ENCODE measurements around the gene BRSK1. TPM values are rescaled to one million over a fixed set of nuclear protein-coding genes. Genes with fewer than 3 reads are reported as not detected.
A peak's percentile ranks its signal among the peaks of the same experiment; 100 is the strongest.

The BRSK1 gene
- total RNA-seq, 6 donors from 2014 or later, result 1.0 to 2.7 (median 1.1) TPM; not detected in 1

DNA sequence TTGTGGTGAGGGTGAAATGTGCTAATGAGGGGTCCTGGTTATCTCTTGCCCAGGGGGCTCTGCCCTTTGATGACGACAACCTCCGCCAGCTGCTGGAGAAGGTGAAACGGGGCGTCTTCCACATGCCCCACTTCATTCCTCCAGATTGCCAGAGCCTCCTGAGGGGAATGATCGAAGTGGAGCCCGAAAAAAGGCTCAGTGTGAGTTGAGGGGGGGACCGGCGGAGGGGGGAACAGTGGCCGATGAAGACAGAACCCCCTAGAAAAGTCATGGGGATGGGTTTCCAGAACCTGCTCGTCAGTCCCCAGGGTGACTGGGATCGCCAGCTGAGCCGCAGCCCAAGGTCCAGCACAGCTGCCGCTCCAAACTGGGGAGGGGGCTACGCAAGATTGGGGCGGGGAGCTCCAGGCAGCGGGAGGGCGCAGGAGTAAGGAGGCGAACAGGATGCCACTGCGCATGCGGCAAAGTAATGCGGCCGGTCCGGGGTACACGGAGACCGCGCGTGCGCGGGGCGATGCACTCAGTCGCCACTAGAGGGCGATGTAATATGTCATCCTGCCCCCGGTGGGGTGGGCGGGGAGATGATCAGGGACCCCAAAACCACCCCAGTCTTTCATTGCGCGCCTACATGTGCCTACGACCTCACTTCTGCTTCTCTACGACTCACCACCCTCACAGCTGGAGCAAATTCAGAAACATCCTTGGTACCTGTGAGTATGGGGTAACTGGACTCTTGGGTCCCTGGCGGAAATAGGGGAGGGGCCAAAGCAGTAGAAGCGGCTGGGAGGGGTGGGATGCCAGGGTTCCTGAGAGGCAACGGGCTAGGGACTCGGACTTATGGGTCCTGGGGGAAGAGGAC lies 17.9 kb downstream of the BRSK1 start:
- Histone ChIP-seq H3K27ac (peak overlapping the region in 2 of 4 donors; percentile 4 to 39), H3K4me1 (peaks cover 0 to 11% (median 10%) of the 10 kb centered on the region in 4 donors), H3K27me3 (no peaks in the 10 kb centered on the region), H3K4me3 (peak overlapping the region in 3 of 4 donors; percentile 15 to 45 (median 43)), H3K36me3 (no peaks in the 10 kb centered on the region), H3K9me3 (no peaks in the 10 kb centered on the region)
- 6 to 12% methylated on average over 15 to 42 of the region's 42 CpGs for WGBS, 2 donors
- TF ChIP-seq EP300 (IDR thresholded peaks at IDR 0.05) (no peak), POLR2AphosphoS5 (IDR thresholded peaks at IDR 0.05) (no peak), POLR2A (IDR thresholded peaks at IDR 0.05) (no peak)
- TF ChIP-seq, protein P1, sequence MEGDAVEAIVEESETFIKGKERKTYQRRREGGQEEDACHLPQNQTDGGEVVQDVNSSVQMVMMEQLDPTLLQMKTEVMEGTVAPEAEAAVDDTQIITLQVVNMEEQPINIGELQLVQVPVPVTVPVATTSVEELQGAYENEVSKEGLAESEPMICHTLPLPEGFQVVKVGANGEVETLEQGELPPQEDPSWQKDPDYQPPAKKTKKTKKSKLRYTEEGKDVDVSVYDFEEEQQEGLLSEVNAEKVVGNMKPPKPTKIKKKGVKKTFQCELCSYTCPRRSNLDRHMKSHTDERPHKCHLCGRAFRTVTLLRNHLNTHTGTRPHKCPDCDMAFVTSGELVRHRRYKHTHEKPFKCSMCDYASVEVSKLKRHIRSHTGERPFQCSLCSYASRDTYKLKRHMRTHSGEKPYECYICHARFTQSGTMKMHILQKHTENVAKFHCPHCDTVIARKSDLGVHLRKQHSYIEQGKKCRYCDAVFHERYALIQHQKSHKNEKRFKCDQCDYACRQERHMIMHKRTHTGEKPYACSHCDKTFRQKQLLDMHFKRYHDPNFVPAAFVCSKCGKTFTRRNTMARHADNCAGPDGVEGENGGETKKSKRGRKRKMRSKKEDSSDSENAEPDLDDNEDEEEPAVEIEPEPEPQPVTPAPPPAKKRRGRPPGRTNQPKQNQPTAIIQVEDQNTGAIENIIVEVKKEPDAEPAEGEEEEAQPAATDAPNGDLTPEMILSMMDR (IDR thresholded peaks at IDR 0.05), result peak; percentile 96 to 98 (median 97)
- ATAC-seq (ENCODE audit: low FRiP score in 2 of 2) (peak; percentile 88 to 95), DNase-seq (peak; percentile 86 to 99)

DNA sequence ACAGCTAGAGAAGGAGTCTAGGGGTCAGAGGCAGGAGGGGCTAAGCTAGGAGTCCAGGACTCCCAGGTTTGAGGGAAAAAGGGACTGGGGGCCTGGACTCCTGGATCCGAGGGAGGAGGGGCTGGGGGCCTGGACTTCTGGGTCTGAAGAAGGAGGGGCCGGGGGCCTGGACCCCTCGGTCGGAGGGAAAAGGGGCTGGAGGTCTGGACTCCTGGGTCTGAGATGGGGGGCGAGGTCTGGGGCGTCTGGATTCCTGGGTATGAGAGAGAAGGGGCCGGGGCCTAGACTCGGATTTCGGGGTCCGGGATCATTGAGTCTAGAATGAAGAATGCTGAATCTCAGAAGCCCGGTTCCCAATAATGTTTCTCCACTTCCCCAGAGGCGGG lies 18.5 kb downstream of the BRSK1 start:
- peaks cover 0 to 11% (median 10%) of the 10 kb centered on the region in 4 donors for H3K4me1 ChIP-seq
- ATAC-seq (ENCODE audit: low FRiP score in 2 of 2) (no peak), DNase-seq (no peak)
- peak overlapping the region in 3 of 4 donors; percentile 15 to 45 (median 43) for H3K4me3 ChIP-seq
- no peaks in the 10 kb centered on the region for H3K9me3 ChIP-seq
- H3K36me3 ChIP-seq, result no peaks in the 10 kb centered on the region
- peak overlapping the region in 1 of 4 donors; percentile 4 for H3K27ac ChIP-seq
- WGBS, 2 donors, result 70 to 73% methylated on average over 11 to 12 of the region's 12 CpGs
- TF ChIP-seq POLR2A (IDR thresholded peaks at IDR 0.05), result no peak
- TF ChIP-seq, protein P1 (IDR thresholded peaks at IDR 0.05), result no peak
- no peak for TF ChIP-seq EP300 (IDR thresholded peaks at IDR 0.05)
- no peak for TF ChIP-seq POLR2AphosphoS5 (IDR thresholded peaks at IDR 0.05)
- no peaks in the 10 kb centered on the region for H3K27me3 ChIP-seq

DNA sequence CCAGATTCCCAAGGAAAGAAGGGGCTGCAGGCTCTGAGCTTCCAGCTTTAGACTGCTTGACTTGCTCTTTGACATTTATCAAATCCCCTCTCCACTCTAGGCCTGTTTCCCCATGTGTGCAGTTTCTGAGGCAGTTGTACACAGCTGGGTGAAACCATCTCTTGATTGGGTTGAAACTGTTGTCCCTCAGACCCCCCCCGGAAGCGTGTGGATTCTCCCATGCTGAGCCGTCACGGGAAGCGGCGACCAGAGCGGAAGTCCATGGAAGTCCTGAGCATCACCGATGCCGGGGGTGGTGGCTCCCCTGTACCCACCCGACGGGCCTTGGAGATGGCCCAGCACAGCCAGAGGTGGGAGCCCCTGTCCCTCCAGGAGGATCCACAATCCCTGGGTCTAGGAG lies 19.7 kb downstream of the BRSK1 start:
- H3K4me3 ChIP-seq, result no peak overlapping the region
- 94 to 97% methylated on average over 11 of the region's 11 CpGs for WGBS, 2 donors
- no peaks in the 10 kb centered on the region for H3K36me3 ChIP-seq
- no peak overlapping the region for H3K27ac ChIP-seq
- DNase-seq (no peak), ATAC-seq (ENCODE audit: low FRiP score in 2 of 2) (no peak)
- no peak for TF ChIP-seq EP300 (IDR thresholded peaks at IDR 0.05)
- TF ChIP-seq, protein P1 (IDR thresholded peaks at IDR 0.05), result no peak
- TF ChIP-seq POLR2A (IDR thresholded peaks at IDR 0.05), result no peak
- TF ChIP-seq POLR2AphosphoS5 (IDR thresholded peaks at IDR 0.05), result no peak
- H3K4me1 ChIP-seq, result peaks cover 0 to 11% (median 10%) of the 10 kb centered on the region in 4 donors
- H3K27me3 ChIP-seq, result no peaks in the 10 kb centered on the region
- no peaks in the 10 kb centered on the region for H3K9me3 ChIP-seq

DNA sequence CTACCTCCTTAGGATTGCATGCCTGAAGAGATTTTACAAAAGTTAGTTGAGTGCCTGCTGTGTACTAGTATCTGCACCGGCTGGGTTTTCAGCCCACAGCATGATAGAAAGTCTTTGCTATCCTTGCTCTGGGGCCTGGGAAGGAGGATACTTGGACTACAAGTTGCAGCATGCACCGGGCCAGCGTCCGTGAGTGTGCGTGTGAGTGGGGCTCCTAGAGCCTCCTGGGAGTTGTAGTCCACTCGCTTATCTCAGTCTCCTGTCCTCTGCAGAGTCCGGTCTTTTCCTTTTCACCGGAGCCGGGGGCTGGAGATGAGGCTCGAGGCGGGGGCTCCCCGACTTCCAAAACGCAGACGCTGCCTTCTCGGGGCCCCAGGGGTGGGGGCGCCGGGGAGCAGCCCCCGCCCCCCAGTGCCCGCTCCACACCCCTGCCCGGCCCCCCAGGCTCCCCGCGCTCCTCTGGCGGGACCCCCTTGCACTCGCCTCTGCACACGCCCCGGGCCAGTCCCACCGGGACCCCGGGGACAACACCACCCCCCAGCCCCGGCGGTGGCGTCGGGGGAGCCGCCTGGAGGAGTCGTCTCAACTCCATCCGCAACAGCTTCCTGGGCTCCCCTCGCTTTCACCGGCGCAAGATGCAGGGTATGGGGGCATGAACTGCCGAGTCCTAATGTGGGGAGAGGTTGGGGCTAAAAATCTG lies 20.6 kb downstream of the BRSK1 start:
- Histone ChIP-seq H3K4me3 (no peak overlapping the region), H3K36me3 (no peaks in the 10 kb centered on the region), H3K27ac (no peak overlapping the region), H3K4me1 (peaks cover 0 to 11% (median 10%) of the 10 kb centered on the region in 4 donors), H3K9me3 (no peaks in the 10 kb centered on the region), H3K27me3 (no peaks in the 10 kb centered on the region)
- TF ChIP-seq POLR2A (IDR thresholded peaks at IDR 0.05) (no peak), POLR2AphosphoS5 (IDR thresholded peaks at IDR 0.05) (no peak), EP300 (IDR thresholded peaks at IDR 0.05) (no peak)
- TF ChIP-seq, protein P1 (IDR thresholded peaks at IDR 0.05), result no peak
- DNase-seq, result peak; percentile 29 to 79
- 78 to 86% methylated on average over 30 to 33 of the region's 39 CpGs for WGBS, 2 donors
- no peak for ATAC-seq (ENCODE audit: low FRiP score in 2 of 2)
